LNCaP clone FGC (cell line): ENCODE measurements around the gene SHANK1.
"Not testable (repeated sequence)": the region's sequence is repeated elsewhere in the genome, so short reads cannot be mapped to it uniquely, and the experiment has no call there.

Source experiments
- DNase-seq: peaks from one replicate; pipeline ENCODE4 v3.0.0-alpha.2; 2011; ENCODE audit warnings: low read depth
- H3K4me3 ChIP-seq: 2 replicates; pipeline ENCODE4 v1.5.1; 2011; ENCODE audit warnings: mild to moderate bottlenecking, low read depth, low read length, control low read depth
- TF ChIP-seq, protein P1 (sequence below): IDR thresholded peaks from 2 replicates; pipeline ENCODE4 v1.5.1; 2012; ENCODE audit warnings: mild to moderate bottlenecking; ENCODE audit not compliant: control insufficient read depth, insufficient read depth; ENCODE audit errors: extremely low read depth

SHANK1 gene

DNA sequence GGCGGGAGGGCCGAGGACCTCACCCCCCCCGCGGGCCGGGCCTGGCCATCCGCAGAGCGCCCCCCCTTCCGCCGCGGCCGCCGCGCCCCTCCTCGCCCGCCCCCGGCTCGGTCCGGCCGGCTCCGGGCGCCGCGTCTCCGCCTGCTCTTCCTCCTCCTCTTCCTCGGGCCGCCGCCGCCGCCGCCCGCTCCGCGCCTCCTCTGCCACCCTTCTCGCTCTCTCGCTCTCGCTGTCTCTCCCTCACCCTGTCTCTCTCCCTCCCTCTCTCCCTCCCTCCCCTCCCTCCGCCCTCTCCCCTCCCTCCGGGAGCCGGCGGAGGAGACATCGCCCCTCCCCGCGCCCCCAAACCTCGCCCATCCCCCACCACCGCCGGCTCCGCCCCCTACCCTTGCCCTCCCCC lies at the start of gene SHANK1:
Gene SHANK1 (minus strand): TSS at position 237 of the 400 bp plus-strand sequence. CDS start 2,883 bp downstream, outside the sequence.
- H3K4me3 ChIP-seq, result no peak within 1 kb of the TSS
- TF ChIP-seq, protein P1, sequence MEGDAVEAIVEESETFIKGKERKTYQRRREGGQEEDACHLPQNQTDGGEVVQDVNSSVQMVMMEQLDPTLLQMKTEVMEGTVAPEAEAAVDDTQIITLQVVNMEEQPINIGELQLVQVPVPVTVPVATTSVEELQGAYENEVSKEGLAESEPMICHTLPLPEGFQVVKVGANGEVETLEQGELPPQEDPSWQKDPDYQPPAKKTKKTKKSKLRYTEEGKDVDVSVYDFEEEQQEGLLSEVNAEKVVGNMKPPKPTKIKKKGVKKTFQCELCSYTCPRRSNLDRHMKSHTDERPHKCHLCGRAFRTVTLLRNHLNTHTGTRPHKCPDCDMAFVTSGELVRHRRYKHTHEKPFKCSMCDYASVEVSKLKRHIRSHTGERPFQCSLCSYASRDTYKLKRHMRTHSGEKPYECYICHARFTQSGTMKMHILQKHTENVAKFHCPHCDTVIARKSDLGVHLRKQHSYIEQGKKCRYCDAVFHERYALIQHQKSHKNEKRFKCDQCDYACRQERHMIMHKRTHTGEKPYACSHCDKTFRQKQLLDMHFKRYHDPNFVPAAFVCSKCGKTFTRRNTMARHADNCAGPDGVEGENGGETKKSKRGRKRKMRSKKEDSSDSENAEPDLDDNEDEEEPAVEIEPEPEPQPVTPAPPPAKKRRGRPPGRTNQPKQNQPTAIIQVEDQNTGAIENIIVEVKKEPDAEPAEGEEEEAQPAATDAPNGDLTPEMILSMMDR, result no peak
- no peak for DNase-seq

DNA sequence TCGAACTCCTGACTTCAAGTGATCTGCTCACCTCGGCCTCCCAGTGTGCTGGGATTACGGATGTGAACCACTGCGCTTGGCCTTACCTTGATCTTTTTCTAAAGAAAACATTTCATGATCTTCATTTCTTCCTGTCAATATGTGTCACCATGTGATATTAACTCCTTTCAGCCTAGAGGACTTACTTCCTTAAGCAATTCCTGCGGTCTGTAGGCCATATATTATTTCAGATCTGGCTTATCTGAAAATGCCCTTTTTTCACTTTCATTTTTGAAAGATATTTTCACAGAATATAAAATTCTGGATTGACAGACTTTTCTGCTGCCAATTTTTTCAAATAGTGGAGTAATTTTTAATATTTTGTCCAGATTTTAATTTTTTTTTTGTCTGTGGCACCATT lies 48.7 kb upstream of the SHANK1 start:
- H3K4me3 ChIP-seq, result no peak overlapping the region
- DNase-seq, result no peak
- TF ChIP-seq, protein P1, result no peak

DNA sequence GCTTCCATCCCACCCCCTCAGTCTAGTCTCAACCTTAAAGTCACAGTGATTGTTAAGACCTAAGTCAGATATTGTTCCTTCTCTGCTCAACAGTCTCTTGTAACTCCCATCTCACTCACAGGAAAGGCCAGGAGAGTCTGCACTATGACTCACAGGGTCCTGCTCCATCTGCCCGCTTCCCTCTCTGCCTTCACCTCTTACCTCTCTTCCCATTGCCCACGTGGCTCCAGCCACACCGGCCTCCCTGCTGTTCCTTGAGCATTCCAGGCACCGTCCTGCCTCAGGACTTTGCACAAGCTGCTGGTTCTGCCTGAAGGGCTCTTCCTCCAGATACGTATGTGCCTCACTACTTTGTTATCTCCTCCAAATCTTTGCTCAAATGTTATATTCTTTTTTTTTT lies 47.7 kb upstream of the SHANK1 start:
- H3K4me3 ChIP-seq, DNase-seq: not testable (repeated sequence)

DNA sequence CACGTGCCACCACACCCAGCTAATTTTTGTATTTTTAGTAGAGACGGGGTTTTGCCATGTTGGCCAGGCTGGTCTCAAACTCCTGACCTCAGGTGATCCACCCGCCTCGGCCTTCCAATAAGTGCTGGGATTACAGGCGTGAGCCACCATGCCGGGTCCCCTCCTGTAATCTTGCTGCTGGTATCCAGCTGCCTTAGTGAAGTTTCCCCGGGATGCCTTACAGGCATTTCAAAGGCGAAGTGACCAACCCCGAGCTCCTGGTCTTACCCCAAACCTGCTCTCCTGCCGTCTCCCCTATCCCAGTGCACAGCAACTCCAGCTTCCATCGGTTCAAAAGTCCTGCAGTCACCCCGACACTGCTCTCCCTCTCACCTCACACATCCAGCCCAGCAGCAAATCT lies 47.1 kb upstream of the SHANK1 start:
- not testable (repeated sequence) for H3K4me3 ChIP-seq, DNase-seq

DNA sequence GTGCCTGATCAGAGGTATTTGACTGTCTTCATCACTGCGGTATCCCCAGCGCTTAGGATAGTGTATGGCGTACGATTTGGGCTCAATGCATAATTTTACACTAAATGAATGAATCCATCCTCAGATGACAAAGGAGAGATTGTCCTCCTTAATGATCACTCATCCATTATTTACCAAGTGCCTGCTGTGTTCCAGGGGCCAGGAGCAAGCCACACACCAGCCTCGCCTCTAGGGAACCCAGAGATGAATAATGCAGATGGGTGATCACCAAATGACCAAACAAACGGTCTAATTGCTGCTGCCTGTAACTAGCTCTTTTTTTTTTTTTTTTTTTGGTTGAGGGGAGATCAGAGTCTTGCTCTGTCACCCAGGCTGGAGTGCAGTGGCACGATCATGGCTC lies 44.8 kb upstream of the SHANK1 start:
- TF ChIP-seq, protein P1, result no peak
- H3K4me3 ChIP-seq, result no peak overlapping the region
- DNase-seq, result no peak

DNA sequence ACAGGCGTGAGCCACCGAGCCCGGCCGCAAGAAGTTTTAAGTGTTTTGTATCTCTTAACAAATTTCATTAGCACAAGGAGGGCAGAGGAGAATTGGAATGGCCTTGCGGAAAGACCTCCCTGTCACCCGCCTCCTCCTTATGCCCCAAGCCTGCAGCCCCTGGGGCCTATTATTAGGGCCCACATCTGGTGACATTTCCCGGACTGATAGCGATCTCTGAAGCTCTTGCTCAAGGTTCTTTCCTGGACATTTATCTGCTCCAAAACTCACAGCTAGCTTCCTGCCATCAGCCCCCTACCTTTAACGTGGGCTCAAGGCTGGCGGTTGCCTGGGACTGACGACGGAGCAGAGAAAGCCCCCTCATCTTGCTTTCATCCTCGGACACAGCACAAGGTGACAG lies 43.9 kb upstream of the SHANK1 start:
- DNase-seq, H3K4me3 ChIP-seq: not testable (repeated sequence)

DNA sequence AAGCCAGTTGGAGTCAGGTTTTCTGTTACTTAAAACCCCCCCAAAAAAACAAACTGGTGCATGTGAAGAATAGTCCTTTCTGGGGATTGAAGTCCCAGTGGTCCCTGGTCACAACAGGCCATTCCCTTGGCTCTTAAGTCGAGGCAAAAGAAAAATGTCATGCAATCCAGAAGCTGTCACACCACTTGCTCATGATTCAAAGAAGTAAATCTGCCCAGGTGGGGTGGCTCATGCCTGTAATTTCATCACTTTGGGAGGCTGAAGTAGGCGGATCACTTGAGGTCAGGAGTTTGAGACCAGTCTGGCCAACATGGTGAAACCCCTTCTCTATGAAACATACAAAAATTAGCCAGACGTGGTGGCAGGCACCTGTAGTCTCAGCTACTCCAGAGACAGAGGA lies 41.9 kb upstream of the SHANK1 start:
- DNase-seq, H3K4me3 ChIP-seq: not testable (repeated sequence)

DNA sequence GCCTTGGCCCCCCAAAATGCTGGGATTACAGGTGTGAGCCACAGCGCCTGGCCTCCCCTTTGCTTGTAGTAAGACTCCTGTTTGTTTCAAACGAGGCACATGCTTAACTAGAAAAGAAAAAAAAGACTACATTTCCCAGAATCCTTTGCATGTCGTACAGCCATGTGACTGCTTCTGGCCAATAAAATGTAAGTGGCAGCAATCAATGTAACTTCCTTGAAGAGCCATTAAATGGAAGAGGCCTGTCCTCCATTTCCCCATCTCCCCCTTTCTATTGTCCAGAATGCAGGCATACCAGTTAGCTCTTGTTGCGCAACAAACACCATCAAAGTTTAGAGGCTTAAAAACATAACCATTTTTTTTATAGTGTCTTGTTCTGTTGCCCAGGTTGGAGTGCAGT lies 40.3 kb upstream of the SHANK1 start:
- no peak for DNase-seq
- TF ChIP-seq, protein P1, result no peak
- H3K4me3 ChIP-seq, result no peak overlapping the region

DNA sequence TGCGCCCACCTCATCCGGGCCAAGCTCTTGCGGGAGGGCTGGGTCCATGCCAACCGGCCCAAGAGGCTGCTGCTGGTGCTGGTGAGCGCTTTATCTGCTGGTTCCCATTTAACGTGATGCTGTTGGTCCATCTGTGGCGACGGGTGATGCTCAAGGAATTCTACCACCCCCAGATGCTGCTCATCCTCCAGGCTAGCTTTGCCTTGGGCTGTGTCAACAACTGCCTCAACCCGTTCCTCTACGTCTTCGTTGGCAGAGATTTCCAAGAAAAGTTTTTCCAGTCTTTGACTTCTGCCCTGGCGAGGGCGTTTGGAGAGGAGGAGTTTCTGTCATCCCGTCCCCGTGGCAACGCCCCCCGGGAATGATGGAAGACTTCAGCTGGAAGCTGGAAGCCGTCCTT lies 39.5 kb upstream of the SHANK1 start:
- DNase-seq, result not testable (repeated sequence)

DNA sequence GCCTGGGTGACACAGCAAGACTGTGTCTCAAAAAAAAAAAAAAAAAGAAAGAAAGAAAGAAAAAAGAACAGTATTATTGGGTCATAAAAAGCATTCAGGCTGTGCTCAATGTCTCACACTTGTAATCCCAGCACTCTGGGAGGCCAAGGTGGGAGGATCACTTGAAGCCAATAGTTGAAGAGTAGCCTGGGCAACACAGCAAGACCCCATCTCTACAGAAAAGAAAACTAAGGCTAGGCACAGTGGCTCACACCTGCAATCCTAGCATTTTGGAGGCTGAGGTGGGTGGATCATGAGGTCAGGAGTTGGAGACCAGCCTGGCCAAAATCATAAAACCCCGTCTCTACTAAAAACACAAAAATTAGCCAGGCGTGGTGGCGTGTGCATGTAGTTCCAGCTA lies 38.0 kb upstream of the SHANK1 start:
- not testable (repeated sequence) for DNase-seq, H3K4me3 ChIP-seq

More for the DNA sequence above, 39.5 kb upstream of the SHANK1 start:
- H3K4me3 ChIP-seq, result not testable (repeated sequence)

DNA sequence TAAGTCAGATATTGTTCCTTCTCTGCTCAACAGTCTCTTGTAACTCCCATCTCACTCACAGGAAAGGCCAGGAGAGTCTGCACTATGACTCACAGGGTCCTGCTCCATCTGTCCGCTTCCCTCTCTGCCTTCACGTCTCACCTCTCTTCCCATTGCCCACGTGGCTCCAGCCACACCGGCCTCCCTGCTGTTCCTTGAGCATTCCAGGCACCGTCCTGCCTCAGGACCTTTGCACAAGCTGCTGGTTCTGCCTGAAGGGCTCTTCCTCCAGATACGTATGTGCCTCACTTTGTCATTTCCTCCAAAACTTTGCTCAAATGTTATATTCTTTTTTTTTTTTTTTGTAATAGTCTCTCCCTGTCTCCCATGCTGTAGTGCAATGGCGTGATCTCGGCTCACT lies 36.6 kb upstream of the SHANK1 start:
- not testable (repeated sequence) for DNase-seq

More for the DNA sequence above, 36.6 kb upstream of the SHANK1 start:
- not testable (repeated sequence) for H3K4me3 ChIP-seq
